GM18526 (cell line): ENCODE data around the gene TMEM217.

Experiments
- POLR2A ChIP-seq: IDR thresholded peaks from 3 replicates; pipeline ENCODE4 v1.6.1; 2011; ENCODE audit not compliant: insufficient read length; ENCODE audit errors: extremely low read depth

The TMEM217 gene

DNA sequence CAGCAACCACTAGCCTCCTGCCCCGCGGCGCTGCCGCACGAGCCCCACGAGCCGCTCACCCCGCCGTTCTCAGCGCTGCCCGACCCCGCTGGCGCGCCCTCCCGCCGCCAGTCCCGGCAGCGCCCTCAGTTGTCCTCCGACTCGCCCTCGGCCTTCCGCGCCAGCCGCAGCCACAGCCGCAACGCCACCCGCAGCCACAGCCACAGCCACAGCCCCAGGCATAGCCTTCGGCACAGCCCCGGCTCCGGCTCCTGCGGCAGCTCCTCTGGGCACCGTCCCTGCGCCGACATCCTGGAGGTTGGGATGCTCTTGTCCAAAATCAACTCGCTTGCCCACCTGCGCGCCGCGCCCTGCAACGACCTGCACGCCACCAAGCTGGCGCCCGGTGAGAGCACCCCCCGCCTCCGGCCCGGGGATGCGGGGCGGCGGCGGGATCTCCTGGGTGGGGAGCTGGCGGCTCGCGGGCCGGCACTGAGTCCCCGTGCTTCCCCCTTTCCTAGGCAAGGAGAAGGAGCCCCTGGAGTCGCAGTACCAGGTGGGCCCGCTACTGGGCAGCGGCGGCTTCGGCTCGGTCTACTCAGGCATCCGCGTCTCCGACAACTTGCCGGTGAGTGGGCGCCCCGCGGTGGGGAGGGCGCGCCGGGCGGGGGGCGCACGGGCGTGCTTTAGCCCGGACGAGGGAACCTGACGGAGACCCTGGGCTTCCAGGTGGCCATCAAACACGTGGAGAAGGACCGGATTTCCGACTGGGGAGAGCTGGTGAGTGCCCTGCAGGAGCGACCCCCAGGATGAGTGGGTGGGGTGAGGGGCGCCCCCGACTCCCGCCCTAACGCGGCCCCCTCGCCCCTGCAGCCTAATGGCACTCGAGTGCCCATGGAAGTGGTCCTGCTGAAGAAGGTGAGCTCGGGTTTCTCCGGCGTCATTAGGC is 87.4 kb downstream of the TMEM217 start:
- TF ChIP-seq POLR2A, result no peak

DNA sequence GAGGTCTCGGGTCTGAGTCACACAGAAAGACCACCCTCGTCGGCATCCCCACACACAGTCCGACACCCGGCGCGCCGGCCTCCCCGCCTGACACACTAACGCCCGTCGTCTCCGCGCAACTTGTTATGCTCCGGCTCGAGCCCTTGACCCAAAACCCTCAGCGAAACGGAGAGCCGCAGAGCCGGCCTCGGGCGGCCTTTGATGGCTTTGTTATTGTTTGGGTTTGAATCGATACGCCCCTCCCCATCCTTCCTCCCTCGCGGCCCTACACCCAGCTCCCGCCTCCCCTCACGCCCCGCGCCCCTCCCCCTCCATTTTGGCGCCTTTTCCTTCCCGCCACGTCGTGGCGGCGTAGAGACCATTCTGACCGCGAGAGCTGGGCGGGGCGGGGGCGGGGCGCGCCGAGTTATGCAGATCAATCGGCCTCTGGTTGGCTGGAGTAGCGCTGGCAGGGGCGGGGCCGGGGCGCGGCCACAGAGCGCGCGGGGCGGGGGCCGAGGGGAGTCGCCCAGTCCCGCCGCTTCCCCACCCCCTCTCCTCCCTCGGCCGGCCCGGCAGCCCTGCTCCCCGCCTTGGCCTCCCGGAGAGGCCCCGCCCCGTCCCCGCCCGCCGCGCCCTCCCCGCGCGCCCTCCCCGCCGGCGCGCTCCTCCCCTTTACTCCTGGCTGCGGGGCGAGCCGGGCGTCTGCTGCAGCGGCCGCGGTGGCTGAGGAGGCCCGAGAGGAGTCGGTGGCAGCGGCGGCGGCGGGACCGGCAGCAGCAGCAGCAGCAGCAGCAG is 88.3 kb downstream of the TMEM217 start, which contains the start of gene PIM1:
TSS of gene PIM1 (plus strand) at position 657 of the 777 bp plus-strand sequence. CDS start 424 bp downstream, outside the sequence.
- peak; percentile 63 for TF ChIP-seq POLR2A

DNA sequence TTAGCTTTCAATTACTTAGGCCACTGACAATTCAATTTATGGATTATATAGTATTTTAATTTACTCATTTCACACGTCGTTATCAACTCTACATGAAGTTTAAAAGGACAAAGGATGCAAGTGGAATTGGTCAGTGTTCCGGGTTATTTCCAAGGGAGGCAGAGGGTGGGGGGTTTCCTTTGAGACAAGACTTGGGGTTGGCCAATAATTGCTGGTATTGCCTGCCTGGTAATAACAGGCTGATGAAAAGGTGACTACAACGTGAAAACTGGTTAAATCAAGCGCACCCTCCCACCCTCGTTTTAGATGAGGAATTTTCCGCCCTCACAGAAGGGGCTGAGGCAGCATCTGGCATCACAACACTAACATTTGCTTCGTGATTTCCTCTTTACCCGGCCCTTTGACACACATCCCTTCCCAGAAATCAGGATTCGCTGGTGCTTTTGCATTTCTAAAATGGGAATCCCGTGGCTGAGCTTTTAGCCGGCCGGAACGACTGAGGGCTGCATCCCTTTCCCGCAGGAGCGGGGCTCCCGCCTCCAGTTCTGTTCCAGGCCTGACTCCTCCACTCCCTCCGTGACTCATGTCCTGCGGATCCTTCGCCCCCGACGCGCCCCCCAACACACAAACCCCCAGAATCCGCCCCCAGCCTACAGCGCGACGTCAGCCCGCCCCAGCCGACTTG is 89.0 kb downstream of the TMEM217 start:
- no peak for TF ChIP-seq POLR2A

DNA sequence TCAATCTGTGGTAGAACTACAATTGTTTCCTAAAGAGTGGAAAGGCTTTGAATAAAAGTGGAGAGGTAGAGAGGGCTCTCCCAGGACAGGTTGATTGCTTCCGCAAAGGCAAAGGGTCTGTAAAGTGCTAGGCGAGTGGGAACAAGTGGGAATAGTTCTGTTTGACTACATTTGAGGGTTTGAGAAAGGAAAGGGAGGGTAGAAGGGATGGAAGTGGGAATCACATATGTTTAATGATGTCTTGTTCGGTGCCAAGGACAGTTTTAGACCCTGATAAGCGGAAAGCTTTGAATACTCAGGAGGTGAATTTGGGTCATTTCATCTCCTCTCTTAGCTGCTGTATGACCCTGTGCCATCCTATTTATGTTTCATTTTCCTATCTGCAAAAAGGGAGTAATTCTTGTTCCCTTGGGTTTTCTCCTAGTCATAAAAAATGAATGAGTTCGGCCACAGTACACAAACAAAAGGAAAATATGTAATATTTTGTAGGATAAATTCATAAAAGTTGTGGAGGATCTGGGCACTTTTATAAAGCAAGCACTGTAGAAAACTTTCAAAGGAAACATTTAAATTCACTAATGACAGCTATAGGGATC is 89.7 kb downstream of the TMEM217 start:
- no peak for TF ChIP-seq POLR2A

DNA sequence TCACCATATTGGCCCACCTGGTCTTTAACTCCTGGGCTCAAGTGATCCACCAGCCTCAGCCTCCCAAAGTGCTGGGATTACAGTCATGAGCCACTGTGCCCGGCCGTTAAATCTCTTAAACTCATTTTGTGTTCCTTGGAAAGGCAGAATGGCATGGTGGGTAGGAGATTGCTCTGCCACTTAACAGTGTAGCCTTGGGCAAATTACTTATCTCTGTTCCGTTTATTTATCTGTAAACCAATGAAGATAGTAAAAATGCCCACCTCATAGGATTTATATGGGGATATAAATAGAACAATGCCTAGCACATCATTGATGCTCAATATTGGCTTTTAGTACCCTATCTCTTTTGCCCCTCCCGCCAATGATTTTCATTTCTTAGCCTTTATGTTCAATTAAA is 95.2 kb downstream of the TMEM217 start:
- TF ChIP-seq POLR2A, result no peak
